Measurements from ENCODE around the gene STARD3.

The STARD3 gene

DNA sequence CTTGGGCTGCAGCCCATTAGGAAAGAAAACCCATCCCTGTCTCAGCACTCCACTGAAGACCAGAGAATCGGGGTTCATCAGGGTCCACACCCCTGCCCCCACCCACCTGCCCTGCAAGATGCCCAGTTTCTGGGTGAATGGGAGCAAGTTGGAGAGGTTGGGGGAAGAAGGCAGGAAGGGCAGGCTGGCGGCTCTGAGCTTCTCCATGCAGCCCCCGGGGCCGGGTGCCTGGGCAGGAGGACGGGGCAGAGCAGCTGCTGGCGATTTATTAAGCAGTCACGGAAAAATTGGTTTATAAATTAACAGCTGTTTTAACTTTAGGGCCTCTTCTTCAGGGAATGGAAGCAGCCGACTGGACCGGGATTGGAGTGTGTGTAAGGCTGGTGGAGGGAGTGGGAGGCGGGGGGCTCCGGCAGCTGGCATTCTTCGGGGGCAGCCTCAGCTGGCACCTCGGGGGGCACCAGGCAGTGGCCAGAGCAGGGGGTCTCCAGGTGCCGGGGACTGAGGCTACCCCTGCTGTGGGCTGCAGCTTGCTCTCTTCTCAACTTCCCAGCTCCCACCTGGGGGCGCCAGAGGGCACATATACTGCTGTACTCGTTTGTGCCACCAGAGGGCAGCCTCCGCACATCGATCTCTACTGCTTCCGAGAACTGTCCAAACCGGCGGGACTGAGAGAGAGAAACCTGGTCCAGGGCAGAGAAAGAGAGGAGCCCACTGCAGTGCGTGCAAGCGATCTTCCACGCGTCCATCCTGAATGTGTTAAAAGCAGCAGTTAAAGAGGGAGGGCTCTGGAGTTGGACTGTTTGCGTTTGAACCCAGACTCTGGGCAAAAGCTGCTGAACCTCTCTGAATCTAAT lies 15.2 kb upstream of the STARD3 start:
- ATAC-seq = peak; percentile 52 to 69

DNA sequence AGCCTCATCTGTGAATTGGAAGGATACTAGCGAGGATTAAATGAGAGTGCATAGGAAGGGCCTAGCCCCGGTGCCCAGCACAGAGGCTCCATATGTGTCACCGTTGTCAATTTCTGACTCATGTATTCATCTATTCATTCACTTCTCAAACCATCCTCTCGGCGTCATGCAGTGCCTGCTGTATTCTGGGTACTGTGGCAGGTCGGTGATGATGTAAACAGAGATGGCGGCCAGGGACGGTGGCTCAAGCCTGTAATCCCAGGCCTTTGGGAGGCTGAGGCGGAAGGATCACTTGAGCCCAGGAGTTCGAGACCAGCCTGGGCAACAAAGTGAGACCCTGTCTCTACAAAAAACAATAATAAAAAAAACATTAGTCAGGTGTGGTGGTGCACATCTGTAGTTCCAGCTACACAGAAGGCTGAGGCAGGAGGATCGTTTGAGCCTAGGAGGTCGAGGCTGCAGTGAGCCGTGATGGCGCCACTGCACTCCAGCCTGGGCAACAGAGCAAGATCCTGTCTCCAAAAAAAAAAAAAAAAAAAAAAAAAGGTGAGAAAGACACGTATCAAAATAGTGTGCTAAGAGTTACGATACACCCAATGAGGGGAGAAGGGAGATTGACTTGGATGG lies 14.5 kb upstream of the STARD3 start:
- ATAC-seq = peak; percentile 89 to 93

DNA sequence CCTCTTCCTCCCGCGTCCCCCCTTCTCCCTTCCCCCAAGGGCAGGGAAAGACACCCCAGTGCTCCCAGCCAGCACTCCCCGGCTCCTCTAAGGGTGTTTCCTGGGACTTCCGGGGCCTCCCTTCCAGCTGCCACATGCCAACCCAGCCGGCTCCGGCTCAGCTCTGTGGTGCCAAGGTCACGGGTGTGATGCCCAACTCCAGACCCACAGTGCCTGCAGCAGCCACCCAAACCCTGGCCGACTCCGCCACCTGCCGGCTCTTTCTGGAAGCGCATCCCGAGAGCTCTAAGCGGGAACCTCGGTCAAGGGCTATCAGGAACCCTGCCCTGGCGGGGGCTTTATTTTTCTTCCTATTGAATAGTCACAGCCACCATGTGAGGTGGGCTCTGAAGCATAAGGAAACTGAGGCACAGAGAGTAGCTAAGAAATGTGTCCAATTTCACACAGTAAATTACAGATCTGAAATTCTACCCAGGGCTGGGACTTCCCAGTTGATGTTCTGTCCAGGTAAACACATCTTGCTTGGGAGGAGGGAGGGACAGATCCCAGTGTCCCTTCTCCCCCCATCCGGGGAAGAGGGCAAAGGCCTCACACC lies 13.5 kb upstream of the STARD3 start:
- peak; percentile 37 to 40 for ATAC-seq

DNA sequence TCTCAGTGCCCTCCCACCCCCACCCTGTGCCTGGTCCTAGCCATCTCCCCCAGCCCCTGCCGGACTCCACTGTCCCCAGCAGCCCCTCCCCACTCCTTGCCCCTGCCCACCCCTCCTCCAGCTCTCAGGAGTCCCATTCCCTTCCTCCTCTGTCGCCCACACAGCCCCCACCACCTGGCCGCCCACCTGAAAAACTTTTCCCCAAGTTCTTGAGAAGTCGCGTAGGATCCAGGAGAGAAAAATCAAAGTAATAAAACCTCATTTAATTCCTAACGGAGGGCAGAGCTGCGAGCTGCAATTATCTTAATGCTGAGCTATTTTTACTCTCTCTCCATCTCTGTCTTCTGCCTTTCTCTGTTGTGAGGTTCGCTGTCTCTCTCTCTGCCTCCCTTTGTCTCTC lies 12.6 kb upstream of the STARD3 start:
- ATAC-seq = no peak

DNA sequence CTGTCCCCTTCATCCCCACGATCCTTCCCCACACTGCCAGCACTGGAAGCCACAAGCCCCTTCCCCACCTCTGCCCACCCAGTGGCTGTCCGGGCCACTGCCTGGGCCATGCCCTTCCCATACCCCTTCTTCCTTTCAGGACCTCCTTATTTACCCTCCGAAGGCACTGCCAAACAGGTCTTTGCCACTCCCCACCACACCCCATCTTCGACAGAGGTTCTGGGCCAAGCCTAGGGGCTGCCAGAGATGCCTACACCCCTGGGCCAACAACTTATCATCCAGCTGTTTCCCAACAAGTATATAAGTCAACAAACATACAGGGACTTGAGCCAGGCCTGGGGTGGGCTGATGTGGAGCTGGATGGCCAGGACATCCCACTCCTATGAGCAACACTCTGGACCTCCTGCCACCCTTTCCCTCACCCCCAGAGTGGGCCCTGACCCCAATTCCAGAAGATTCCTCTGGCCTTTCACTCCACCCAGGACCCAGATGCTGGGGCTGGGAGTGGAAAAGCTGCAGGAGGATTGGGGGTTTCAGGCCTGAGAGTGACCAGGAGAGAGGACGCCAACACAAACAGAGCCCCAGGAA lies 11.7 kb upstream of the STARD3 start:
- no peak for ATAC-seq

DNA sequence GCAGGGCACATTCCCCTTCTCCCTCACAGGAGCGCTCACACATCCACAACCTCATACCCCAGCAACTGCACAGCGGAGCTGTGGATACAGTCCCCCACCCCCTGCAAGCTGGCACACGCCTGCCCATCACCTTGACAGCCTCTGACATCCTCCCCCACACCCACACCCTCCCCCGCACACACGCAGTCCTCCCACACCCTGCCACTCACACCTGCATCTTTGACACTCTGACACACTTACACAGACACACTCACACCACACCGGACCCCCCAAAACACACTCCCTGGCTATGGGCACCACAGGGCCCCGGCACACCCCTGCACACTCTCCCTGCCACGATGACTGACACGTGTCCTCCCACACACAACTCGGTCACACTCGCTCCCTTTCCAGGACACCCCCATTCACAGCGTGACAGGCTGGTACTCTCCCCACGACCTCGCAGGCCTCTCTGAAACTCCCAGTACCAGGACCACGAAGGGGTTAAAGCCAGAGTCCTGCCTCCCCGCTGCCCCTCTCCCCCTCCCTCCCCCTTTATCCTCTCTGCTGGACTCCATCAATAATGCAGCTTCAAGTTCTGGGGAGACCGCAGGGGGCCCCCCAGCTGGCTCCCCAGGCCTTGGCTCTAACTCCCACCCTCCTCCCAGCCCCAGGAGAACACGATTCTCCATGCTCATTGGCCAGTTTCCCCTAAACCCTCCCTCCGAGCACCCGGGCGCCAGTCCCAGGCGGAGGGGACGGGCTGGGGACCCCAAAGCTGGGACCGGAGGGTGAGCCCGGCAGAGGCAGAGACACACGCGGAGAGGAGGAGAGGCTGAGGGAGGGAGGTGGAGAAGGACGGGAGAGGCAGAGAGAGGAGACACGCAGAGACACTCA lies 10.5 kb upstream of the STARD3 start, which contains the start of gene PPP1R1B:
Gene PPP1R1B, plus strand, starts transcription at position 782 of the 876 bp plus-strand sequence. CDS start 441 bp downstream, outside the sequence.
- no peak for ATAC-seq

DNA sequence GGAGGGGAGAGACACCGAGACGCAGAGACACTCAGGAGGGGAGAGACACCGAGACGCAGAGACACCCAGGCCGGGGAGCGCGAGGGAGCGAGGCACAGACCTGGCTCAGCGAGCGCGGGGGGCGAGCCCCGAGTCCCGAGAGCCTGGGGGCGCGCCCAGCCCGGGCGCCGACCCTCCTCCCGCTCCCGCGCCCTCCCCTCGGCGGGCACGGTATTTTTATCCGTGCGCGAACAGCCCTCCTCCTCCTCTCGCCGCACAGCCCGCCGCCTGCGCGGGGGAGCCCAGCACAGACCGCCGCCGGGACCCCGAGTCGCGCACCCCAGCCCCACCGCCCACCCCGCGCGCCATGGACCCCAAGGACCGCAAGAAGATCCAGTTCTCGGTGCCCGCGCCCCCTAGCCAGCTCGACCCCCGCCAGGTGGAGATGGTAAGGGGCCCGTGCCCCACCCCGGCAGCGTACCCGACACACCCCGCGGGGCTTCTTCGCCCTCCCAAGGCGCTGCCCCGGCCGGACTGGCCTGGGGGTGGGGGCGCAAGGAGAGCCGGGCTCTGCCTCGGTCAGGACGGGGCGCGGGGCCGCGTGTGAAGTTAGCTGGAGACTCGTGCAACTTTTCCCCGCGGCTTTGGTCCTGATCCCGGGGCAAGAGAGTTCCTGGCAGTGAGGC lies 9.8 kb upstream of the STARD3 start:
- ATAC-seq = no peak

DNA sequence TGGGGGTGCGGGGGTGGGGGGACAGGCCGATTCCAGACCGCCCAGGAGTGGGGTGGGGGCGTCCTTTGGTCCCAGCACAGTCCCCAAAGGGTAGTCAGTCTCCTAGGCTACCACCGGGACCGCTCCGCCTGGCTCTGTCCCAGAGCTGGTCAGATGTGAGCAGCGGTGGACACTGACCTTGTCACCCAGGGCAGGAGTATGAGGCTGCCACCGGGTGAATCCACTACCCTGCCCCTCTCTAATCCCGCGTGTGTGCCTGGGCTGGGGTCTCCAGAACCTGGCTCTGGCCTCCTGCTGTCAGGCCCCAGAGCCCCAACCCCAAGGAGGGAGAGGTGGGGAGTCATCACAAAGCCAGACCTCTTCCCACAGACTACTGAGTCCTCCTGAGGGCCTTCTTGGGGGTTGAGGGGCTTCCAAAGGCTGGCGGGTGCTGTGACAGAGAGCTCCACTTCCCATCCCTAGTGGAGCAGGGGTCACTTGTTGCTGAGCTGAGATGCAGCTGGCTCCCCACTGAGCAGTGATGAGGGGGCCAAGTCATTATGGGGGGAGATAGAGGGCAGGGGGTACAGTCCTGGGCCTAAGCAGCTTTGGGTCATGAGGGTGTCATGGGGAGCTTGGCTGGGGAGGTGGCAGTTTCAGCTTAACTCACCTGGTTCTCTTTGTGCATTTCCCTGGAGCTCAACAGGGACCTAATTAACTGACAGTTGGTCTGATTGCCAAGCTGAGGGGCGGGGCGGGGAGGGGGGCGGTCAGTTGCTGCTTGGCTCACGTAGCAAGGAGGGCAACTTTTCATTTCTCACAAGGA lies 9.0 kb upstream of the STARD3 start:
- ATAC-seq = no peak

DNA sequence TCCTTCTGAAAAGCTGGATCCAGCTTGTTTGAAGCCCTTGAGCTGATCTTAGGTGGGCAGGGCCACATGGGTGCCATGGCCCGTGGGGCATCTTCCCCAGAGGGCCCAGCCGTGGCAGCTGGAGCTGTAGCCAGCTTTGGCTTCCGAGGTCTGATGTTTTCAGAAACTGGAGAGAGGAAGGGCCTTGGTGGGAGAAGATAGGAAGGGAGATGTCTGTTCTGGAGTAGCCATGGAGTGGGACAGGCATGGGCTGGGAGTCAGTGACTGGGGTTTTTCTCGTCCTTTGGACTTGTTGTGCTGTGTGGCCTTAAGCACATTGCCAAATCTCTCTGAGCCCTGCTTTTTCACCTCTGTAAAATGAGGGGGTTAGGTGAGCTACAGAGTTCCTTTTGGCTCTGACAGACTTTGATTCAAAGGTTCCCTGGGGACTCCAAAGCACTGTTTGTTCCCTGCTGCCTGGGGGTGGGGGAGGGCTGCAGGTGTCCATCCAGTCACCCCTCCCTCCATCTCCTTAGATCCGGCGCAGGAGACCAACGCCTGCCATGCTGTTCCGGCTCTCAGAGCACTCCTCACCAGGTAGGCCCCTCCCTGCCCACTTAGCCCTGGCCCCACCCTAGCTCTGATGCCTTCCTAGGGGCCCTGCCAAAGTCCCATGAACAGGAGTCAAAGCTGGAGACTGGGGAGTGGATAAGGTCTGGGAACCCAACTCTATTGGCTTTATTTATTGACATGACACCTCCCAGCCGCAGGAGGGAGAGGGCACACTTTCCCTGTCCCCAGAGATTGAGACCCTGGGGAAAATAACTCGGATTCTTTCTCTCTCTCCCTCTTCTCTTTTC lies 8.1 kb upstream of the STARD3 start:
- ATAC-seq = no peak

DNA sequence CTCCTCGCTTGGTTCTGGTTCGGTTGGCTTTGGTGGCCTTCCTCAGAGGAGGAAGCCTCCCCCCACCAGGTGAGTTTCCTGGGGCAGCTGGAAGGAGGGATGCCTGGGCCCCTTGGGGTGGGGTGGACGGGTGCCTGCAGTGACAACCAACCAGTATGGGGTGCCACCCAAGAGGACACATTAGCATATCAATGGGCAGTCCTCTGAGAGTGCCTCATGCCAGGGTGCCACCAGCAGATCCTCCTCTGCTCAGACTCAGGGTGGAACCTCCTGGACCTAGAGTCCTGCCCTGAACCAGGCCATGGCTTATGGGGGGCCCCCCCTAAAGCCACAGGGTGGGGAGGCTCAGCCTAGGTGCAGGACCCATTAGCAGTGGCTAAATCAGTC lies 7.5 kb upstream of the STARD3 start:
- no peak for ATAC-seq

DNA sequence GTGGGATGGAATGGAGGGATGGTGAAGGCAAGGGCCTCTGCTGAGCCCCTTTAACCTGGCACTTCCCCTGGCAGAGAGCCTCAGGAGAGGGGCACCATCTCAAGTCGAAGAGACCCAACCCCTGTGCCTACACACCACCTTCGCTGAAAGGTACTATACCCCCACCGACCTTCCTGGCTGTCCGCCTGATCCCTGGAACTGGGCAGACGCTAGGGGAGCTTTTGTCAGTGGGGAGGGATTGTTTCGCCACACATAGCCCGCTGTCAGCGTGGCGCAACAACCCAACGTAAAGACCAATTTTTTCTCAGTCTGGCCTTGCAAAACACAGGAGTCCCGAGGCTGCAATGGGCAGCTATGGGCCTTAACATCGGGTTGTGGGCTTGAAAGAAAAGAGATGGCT lies 7.0 kb upstream of the STARD3 start:
- no peak for ATAC-seq

DNA sequence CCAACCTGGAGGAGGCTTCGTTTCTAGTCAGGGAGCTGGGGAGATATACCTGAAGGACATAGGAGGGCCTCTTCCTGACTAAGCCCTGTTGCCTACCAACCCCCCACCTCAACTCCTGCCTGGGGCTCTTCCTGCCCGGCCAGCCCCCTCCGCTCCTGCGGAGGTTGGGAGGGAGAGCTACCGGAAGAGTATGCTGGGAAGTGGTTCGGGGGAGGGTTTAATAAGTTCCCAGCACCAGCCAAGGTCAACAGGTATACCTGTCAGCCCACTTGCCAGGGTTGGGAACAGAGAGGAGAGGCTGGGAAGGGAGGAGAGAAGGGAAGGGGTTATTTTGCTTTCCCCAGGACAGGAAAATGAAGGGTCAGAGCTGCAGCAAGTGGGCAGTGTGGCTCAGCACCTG lies 5.5 kb upstream of the STARD3 start:
- no peak for ATAC-seq

DNA sequence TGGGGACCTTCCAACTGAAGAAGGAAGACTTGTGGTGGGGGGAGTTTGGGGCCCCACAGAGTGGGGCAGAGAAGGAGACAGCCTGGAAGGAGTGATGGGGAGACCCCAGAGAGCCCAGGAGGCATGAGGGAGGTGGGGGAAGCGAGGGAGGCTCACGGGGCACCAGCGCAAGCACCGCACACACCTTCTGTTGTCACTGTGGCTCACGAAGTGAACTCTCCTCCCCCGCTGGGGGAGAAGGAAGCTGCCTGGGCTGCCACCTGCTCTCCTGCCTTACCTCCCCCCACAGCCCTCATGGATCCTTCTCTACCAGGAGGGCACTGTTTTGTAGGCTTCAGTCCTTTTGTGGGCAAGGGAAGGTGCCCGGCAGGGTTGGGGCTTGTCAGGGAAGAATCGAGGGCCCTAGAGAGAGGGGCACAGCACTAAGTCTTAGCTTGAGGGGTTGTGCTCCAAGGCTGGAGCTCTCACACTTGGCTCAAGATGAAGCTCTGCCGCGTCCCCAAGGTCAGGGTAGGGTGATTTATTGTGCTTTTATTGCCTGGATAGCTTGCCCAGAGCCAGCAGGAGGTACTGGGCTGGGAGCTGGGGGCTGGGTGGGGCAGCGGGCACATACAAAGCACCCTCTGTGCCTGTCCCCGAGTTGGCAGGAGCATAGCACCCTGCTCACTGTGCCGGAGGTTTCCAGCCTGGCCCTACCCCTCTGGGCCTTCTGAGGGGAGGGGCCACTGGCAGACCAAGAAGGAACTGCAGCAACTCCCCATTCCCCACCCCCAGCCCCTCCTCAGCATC lies 4.6 kb upstream of the STARD3 start:
- ATAC-seq = no peak

DNA sequence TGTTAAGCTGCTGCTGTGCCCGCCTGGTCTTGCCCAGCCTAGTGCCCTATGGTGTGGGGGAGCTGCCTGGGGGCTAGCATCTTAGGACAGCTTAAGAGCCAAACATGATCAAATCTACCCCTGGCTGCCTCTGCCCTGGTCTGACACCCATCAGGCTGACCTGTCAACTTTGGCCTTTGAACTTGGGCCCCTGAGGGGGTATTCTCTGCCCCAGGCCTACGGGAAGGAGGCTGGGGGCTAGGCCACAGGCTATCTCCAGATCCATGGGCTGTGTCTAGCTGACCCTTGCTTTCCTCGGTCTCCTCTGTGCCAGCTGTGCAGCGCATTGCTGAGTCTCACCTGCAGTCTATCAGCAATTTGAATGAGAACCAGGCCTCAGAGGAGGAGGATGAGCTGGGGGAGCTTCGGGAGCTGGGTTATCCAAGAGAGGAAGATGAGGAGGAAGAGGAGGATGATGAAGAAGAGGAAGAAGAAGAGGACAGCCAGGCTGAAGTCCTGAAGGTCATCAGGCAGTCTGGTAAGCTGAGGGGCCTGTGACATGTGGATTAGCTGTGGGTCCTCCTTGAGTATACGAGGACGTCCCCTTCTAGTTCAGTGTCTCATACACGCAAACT lies 3.3 kb upstream of the STARD3 start:
- no peak for ATAC-seq

DNA sequence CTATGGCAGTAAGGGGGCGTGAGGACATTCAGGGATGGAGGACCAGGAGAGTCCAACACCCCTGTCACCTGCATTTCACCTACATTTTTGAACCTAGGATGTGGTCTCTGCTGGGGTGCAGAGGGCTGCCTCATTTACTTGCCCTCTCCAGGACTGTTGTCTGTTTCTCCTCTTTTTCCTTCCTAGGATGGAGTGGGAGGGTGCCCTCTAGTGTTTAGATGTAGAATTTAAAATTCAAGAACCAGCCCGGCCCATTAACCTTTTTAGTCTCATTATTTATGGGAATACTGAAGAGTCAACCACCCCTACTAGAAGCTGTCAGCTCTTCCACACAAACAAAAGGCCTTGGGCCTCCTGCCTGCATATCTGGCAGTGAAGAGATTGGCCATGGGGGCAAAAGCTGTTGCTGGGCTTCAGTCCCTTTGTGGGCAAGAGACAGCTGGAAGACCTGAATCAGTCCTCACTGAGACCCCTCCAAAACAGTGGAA lies 2.5 kb upstream of the STARD3 start:
- no peak for ATAC-seq

DNA sequence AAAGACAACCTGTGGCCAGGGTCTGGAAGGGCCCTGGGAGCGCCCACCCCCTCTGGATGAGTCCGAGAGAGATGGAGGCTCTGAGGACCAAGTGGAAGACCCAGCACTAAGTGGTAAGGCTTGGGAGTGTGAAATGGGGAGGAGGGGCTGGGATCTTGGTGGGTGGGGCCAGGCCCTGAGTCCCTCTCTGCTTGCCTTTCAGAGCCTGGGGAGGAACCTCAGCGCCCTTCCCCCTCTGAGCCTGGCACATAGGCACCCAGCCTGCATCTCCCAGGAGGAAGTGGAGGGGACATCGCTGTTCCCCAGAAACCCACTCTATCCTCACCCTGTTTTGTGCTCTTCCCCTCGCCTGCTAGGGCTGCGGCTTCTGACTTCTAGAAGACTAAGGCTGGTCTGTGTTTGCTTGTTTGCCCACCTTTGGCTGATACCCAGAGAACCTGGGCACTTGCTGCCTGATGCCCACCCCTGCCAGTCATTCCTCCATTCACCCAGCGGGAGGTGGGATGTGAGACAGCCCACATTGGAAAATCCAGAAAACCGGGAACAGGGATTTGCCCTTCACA lies 1.2 kb upstream of the STARD3 start:
- ATAC-seq = no peak

DNA sequence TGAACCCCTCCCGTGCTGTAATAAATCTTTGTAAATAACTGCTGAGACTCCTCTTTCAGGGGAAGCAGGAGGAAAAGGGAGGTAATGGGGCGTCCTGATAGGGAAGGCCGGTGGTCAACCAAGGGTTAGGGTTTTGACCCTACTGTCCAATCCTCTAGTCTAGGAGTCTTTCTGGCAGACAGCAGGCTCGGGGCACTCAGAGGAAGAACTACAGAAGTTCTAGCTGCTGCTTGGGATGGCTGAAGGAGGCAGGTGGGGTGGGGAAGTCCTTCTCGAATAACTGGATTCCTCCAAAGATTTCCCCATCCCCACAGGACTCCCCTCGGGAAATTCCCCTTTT lies 387 bp upstream of the STARD3 start:
- peak in 1 of 2 donors; percentile 4 for ATAC-seq

DNA sequence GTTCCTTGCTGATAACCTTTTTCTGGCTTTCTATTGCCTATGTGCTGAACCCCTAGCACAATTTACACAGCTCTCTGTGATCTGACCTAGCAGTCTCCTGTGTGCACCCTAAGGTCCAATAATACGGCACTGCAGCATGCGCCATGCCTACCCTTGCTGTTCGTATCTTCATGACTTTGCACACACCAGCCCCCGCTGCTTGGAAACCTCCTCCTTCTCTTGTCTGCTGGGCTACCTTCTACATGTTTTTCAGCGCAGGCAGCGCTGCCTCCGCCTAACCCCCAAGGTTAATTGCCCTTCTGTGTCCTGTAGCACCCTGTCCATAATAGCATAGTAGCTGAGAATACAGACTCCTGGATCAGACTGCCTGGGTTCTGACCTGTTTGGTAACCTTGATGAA lies 1.4 kb downstream of the STARD3 start:
- no peak for ATAC-seq

Measured in activated CD4-positive, CD25-positive, alpha-beta regulatory T cell treated with anti-CD3 and anti-CD28 coated beads, Interleukin-2, amount 50 U/mL, for 24 hours (primary cell).